Thoracic aorta (tissue), 2 donors: Measurements from ENCODE around the gene NR4A2. TPM values are rescaled to one million over a fixed set of nuclear protein-coding genes. Genes with fewer than 3 reads are reported as not detected.

Source experiments
- ATAC-seq: fragments of 150-250 bp; one replicate; pipeline ENCODE4 v1.8.0; 2017; ENCODE audit warnings: low read depth; ENCODE audit not compliant: insufficient number of reproducible peaks, low FRiP score
- DNase-seq: peaks from one replicate; pipeline ENCODE4 v3.0.0-alpha.2; 2020; ENCODE audit warnings: low spot score
- H3K27ac ChIP-seq, 2 donors: fragments of 200-600 bp; sonication (generic); 1 replicate in 1 of 2; 2 replicates in 1 of 2; pipeline ENCODE4 v1.5.1; 2016; ENCODE audit warnings: mild to moderate bottlenecking in 2 of 2, moderate library complexity in 2 of 2
- H3K27me3 ChIP-seq: fragments of 200-600 bp; sonication (generic); replicated peaks from 2 replicates; pipeline ENCODE4 v1.6.0; 2016; ENCODE audit warnings: mild to moderate bottlenecking; ENCODE audit not compliant: insufficient read depth
- H3K36me3 ChIP-seq: fragments of 200-600 bp; sonication (generic); one replicate; pipeline ENCODE4 v1.5.1; 2016
- H3K4me1 ChIP-seq, 2 donors: fragments of 200-600 bp; sonication (generic); 1 replicate in 1 of 2; 2 replicates in 1 of 2; pipeline versions ENCODE4 v1.5.1 to v1.6.0; 2016; ENCODE audit warnings: low read depth in 2 of 2, mild to moderate bottlenecking in 1 of 2; ENCODE audit not compliant: control insufficient read depth in 1 of 2
- H3K4me3 ChIP-seq: fragments of 200-600 bp; sonication (generic); 2 replicates; pipeline ENCODE4 v1.5.1; 2016; ENCODE audit warnings: mild to moderate bottlenecking
- H3K9me3 ChIP-seq: fragments of 200-600 bp; sonication (generic); 2 replicates; pipeline ENCODE4 v1.5.1; 2016
- CTCF ChIP-seq: fragments of 200-600 bp; sonication (generic); IDR thresholded peaks from one replicate; pipeline ENCODE4 v1.5.1; 2019; ENCODE audit warnings: antibody characterized with exemption
- total RNA-seq, 2 donors: library from RNA; depleted of rRNA; stranded (reverse); fragments of >200 nt; gene quantifications; one replicate each; pipeline versions ENCODE4 v1.1.0 to v1.2.3, GENCODE V29; 2016

NR4A2 gene
- total RNA-seq, 2 donors from 2014 or later, result 4.4 to 11.5 TPM

GRCh38 chr2:156363141-156363540 is 30.6 kb upstream of the NR4A2 start:
- Histone ChIP-seq H3K27ac (no peak overlapping the region), H3K27me3 (no peaks in the 10 kb centered on the region), H3K4me3 (no peak overlapping the region), H3K36me3 (no peaks in the 10 kb centered on the region), H3K9me3 (no peaks in the 10 kb centered on the region), H3K4me1 (no peaks in the 10 kb centered on the region)
- TF ChIP-seq CTCF, result no peak
- DNase-seq (no peak), ATAC-seq (no peak)

- H3K4me1 ChIP-seq, result no peaks in the 10 kb centered on the region
- no peaks in the 10 kb centered on the region for H3K9me3 ChIP-seq
- H3K36me3 ChIP-seq, result no peaks in the 10 kb centered on the region
- ATAC-seq, result no peak
- H3K4me3 ChIP-seq, result no peak overlapping the region
- no peak for TF ChIP-seq CTCF
- H3K27me3 ChIP-seq, result no peaks in the 10 kb centered on the region
- DNase-seq, result no peak
- no peak overlapping the region for H3K27ac ChIP-seq
These were observed 23.7 kb upstream of the NR4A2 start for GRCh38 chr2:156356014-156356754.

GRCh38 chr2:156352911-156353310 is 20.4 kb upstream of the NR4A2 start:
- Histone ChIP-seq H3K4me1 (no peaks in the 10 kb centered on the region), H3K27me3 (no peaks in the 10 kb centered on the region), H3K9me3 (no peaks in the 10 kb centered on the region), H3K27ac (no peak overlapping the region), H3K36me3 (no peaks in the 10 kb centered on the region), H3K4me3 (no peak overlapping the region)
- TF ChIP-seq CTCF, result no peak
- DNase-seq (no peak), ATAC-seq (no peak)

GRCh38 chr2:156350374-156351142 is 18.0 kb upstream of the NR4A2 start:
- no peak for TF ChIP-seq CTCF
- H3K27me3 ChIP-seq, result no peaks in the 10 kb centered on the region
- H3K27ac ChIP-seq, result no peak overlapping the region
- no peaks in the 10 kb centered on the region for H3K4me1 ChIP-seq
- no peak for ATAC-seq
- no peaks in the 10 kb centered on the region for H3K9me3 ChIP-seq
- H3K4me3 ChIP-seq, result no peak overlapping the region
- no peaks in the 10 kb centered on the region for H3K36me3 ChIP-seq
- DNase-seq, result no peak

- Histone ChIP-seq H3K4me1 (no peaks in the 10 kb centered on the region), H3K9me3 (no peaks in the 10 kb centered on the region), H3K4me3 (no peak overlapping the region), H3K27ac (no peak overlapping the region), H3K36me3 (no peaks in the 10 kb centered on the region), H3K27me3 (no peaks in the 10 kb centered on the region)
- ATAC-seq, result no peak
- TF ChIP-seq CTCF, result no peak
- no peak for DNase-seq
These were observed 17.1 kb upstream of the NR4A2 start for GRCh38 chr2:156349605-156350004.
